Raji (cell line): Measurements from ENCODE around the gene HOXA6.

Experiments used
- POLR2A ChIP-seq: IDR thresholded peaks from 2 replicates; pipeline ENCODE4 v1.6.1; 2011; ENCODE audit warnings: low read depth, low read length, control low read depth; ENCODE audit not compliant: insufficient read depth

The HOXA6 gene

GRCh38 chr7:27178366-27178765 is 30.8 kb upstream of the HOXA6 start:
- TF ChIP-seq POLR2A: no peak

- no peak for TF ChIP-seq POLR2A
Observed at GRCh38 chr7:27177795-27178320, 30.3 kb upstream of the HOXA6 start.

- no peak for TF ChIP-seq POLR2A
Observed at GRCh38 chr7:27176962-27177794, 29.6 kb upstream of the HOXA6 start.

- no peak for TF ChIP-seq POLR2A
Observed at GRCh38 chr7:27176524-27176845, 28.9 kb upstream of the HOXA6 start.

- TF ChIP-seq POLR2A: no peak
Observed at GRCh38 chr7:27175626-27176523, 28.3 kb upstream of the HOXA6 start.

GRCh38 chr7:27174874-27175625 is 27.5 kb upstream of the HOXA6 start:
- no peak for TF ChIP-seq POLR2A

- no peak for TF ChIP-seq POLR2A
Observed at GRCh38 chr7:27173956-27174873, 26.6 kb upstream of the HOXA6 start, which contains the start of gene HOXA10. HOXA10 (minus strand) TSS chr7:27174320; CDS start chr7:27174306, 14 bp downstream.

GRCh38 chr7:27173511-27173955 is 26.0 kb upstream of the HOXA6 start:
- no peak for TF ChIP-seq POLR2A

GRCh38 chr7:27172823-27173510 is 25.4 kb upstream of the HOXA6 start:
- TF ChIP-seq POLR2A: no peak

GRCh38 chr7:27172315-27172774 is 24.8 kb upstream of the HOXA6 start:
- TF ChIP-seq POLR2A: no peak

- TF ChIP-seq POLR2A: no peak
Observed at GRCh38 chr7:27171637-27172314, 24.2 kb upstream of the HOXA6 start.

GRCh38 chr7:27171325-27171636 is 23.7 kb upstream of the HOXA6 start:
- TF ChIP-seq POLR2A: no peak
